ENCODE data around the gene STARD3. TPM values are rescaled to one million over a fixed set of nuclear protein-coding genes. Genes with fewer than 3 reads are reported as not detected.

STARD3 gene
- total and polyA plus RNA-seq, 9 of the 15 experiments (the other 6 are each of a cell fraction or from before 2014, with no cell fraction given): 0.63 to 87.0 (median 46.0) TPM

- TF ChIP-seq, protein P1, sequence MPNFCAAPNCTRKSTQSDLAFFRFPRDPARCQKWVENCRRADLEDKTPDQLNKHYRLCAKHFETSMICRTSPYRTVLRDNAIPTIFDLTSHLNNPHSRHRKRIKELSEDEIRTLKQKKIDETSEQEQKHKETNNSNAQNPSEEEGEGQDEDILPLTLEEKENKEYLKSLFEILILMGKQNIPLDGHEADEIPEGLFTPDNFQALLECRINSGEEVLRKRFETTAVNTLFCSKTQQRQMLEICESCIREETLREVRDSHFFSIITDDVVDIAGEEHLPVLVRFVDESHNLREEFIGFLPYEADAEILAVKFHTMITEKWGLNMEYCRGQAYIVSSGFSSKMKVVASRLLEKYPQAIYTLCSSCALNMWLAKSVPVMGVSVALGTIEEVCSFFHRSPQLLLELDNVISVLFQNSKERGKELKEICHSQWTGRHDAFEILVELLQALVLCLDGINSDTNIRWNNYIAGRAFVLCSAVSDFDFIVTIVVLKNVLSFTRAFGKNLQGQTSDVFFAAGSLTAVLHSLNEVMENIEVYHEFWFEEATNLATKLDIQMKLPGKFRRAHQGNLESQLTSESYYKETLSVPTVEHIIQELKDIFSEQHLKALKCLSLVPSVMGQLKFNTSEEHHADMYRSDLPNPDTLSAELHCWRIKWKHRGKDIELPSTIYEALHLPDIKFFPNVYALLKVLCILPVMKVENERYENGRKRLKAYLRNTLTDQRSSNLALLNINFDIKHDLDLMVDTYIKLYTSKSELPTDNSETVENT (CRISPR knock-in tag; IDR thresholded peaks at IDR 0.05): no peak
- TF ChIP-seq JUND (IDR thresholded peaks at IDR 0.05; ENCODE audit: borderline replicate concordance, low read depth, low read length) (peak; percentile 22; the same call in 1 of the 2 replicates), JUND (tag; IDR thresholded peaks at IDR 0.05; ENCODE audit: borderline replicate concordance, low read depth, low read length) (no peak)
These were observed 16.9 kb downstream of the STARD3 start (continued) for GRCh38 chr17:39653662-39654331.

DNA sequence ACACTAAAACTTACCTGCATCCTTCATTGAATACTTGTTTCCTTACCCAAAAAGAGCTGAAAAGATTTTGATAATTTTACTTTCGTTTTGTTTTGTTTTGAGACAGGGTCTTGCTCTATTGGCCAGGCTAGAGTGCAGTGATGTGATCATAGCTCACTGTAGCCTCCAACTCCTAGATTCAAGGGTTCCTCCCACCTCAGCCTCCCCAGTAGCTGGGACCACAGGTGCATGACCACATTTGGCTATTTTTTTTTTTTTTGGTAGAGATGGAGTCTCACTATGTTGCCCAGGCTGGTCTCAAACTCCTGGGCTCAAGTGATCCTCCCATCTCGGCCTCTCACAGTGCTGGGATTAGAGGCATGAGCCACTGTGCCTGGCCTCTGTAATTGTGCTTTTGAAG lies 18.2 kb downstream of the STARD3 start:
- intact Hi-C loops (cut with micrococcal nuclease): no loop called here
- ChIA-PET CTCF (ENCODE audit: low intra/inter-chr PET ratio) (interaction anchor here (0.6 to 3.3 kb wide), 2 partner anchors 33 to 520 kb away, joined by 3 to 38 read pairs; no protein-coding TSS in a partner anchor), POLR2A (interaction anchor here (0.6 to 1.1 kb wide), 4 partner anchors 14 to 645 kb away, joined by 3 to 4 read pairs (median 3); no protein-coding TSS in a partner anchor)
- 62% methylated on average over 2 of the region's 2 CpGs for WGBS (ENCODE audit: insufficient coverage, low coverage, missing lambda C conversion rate)
- in situ Hi-C loops (cut with MboI): no loop called here
- no TSS peak for BruUV-seq (replicated peaks)
- H3K9ac ChIP-seq (ENCODE audit: insufficient read depth in 1 of 2, low read depth in 2 of 2, low read length in 2 of 2): no peak overlapping the region
- no peak for DNase-seq (ENCODE audit: extremely low read depth in 1 of 4, low spot score in 3 of 4)
- peaks cover 36 to 54% of the 10 kb centered on the region in 2 experiments for H3K4me1 ChIP-seq (replicated peaks in 1 of 2; ENCODE audit: control insufficient read depth in 2 of 2, insufficient read depth in 2 of 2, low read length in 2 of 2)
- no peaks in the 10 kb centered on the region for H4K20me1 ChIP-seq (replicated peaks; ENCODE audit: control insufficient read depth, insufficient read depth, low read length)
- no peak overlapping the region for H3K4me2 ChIP-seq (ENCODE audit: insufficient read depth, low read length)
- no peak for FAIRE-seq
- H3K27ac ChIP-seq (ENCODE audit: extremely low read depth, low read depth, low read length): no peak overlapping the region
- no peaks in the 10 kb centered on the region for H3K9me1 ChIP-seq (ENCODE audit: control insufficient read depth, insufficient read depth, low read length)
- no peak for TF ChIP-seq NCOA2 (IDR thresholded peaks at IDR 0.05; ENCODE audit: partially characterized antibody in 2 of 2)
- TF ChIP-seq ZNF785 (CRISPR knock-in tag; IDR thresholded peaks at IDR 0.05): no peak
- TF ChIP-seq RBM22 (IDR thresholded peaks at IDR 0.05; ENCODE audit: low read depth, low read length, poor library complexity, severe bottlenecking): no peak
- TF ChIP-seq TEAD4 (IDR thresholded peaks at IDR 0.05; ENCODE audit: low read length): no peak
- no peak for TF ChIP-seq TEAD4 (CRISPR knock-in tag; IDR thresholded peaks at IDR 0.05; ENCODE audit: borderline replicate concordance)
- TF ChIP-seq HMG20A (CRISPR knock-in tag; conservative IDR thresholded peaks at IDR 0.05): no peak
- TF ChIP-seq TCF7L2 (IDR thresholded peaks at IDR 0.05; ENCODE audit: low read depth, low read length): no peak
- TF ChIP-seq ZNF121 (CRISPR knock-in tag; conservative IDR thresholded peaks at IDR 0.05): peak; percentile 78
- H2AFZ ChIP-seq (ENCODE audit: low read depth, low read length): no peak overlapping the region
- H3K79me2 ChIP-seq (ENCODE audit: control insufficient read depth, insufficient read depth, low read length): peaks cover 40% of the 10 kb centered on the region
- H3K27me3 ChIP-seq (ENCODE audit: control insufficient read depth in 2 of 2, insufficient read depth in 2 of 2, low read length in 2 of 2): no peaks in the 10 kb centered on the region
- peaks cover 58% of the 10 kb centered on the region for H3K36me3 ChIP-seq (ENCODE audit: control insufficient read depth, insufficient read depth, low read length)
- no peak overlapping the region for H3K4me3 ChIP-seq
- no peak for ATAC-seq
- H3K9me3 ChIP-seq (replicated peaks; ENCODE audit: control insufficient read depth, insufficient read depth, low read depth, low read length): no peaks in the 10 kb centered on the region
